K562 (cell line): ENCODE results near the gene OBSL1. TPM values are rescaled to one million over a fixed set of nuclear protein-coding genes. Genes with fewer than 3 reads are reported as not detected.
A peak's percentile ranks its signal among the peaks of the same experiment; 100 is the strongest.

Source experiments
- CTBP1 ChIP-seq: fragments of 450-650 bp; IDR thresholded peaks from 2 replicates; pipeline ENCODE4 v1.6.1; 2016; ENCODE audit warnings: borderline replicate concordance
- ELF1 ChIP-seq: fragments of 200-800 bp; sonication (Bioruptor generic); IDR thresholded peaks from 2 replicates; pipeline ENCODE4 v1.6.1; 2016; ENCODE audit warnings: missing genetic modification characterization, missing compliant biosample characterization
- FOXJ3 ChIP-seq: sonication (generic); formaldehyde crosslinking; IDR thresholded peaks from 2 replicates; pipeline ENCODE4 v1.4.0; 2020; ENCODE audit warnings: mild to moderate bottlenecking, missing genetic modification reagents
- KAT7 ChIP-seq: sonication (generic); formaldehyde crosslinking; IDR thresholded peaks from 2 replicates; pipeline ENCODE4 v1.8.0; 2022; ENCODE audit warnings: missing genetic modification reagents, mild to moderate bottlenecking, borderline replicate concordance
- LARP7 ChIP-seq: fragments of 450-650 bp; IDR thresholded peaks from 2 replicates; pipeline ENCODE4 v1.6.1; 2016
- POLR3G ChIP-seq: IDR thresholded peaks from 2 replicates; pipeline ENCODE4 v1.6.1; 2011; ENCODE audit not compliant: insufficient read length, insufficient replicate concordance; ENCODE audit errors: extremely low read depth
- TAF7 ChIP-seq: fragments of 450-650 bp; IDR thresholded peaks from 2 replicates; pipeline ENCODE4 v1.6.1; 2016; ENCODE audit warnings: missing genetic modification characterization, missing compliant biosample characterization
- TBP ChIP-seq: optimal IDR thresholded peaks from 2 replicates; pipeline ENCODE3; 2011; ENCODE audit warnings: low read depth, low read length, improper control_type of control experiment
- ZBTB8A ChIP-seq: fragments of 450-650 bp; IDR thresholded peaks from 2 replicates; pipeline ENCODE4 v1.6.1; 2018; ENCODE audit warnings: mild to moderate bottlenecking, moderate library complexity; ENCODE audit not compliant: partially characterized antibody
- ZNF778 ChIP-seq: fragments of 450-650 bp; formaldehyde crosslinking; IDR thresholded peaks from 2 replicates; pipeline ENCODE4 v1.4.0; 2020; ENCODE audit warnings: mild to moderate bottlenecking, moderate library complexity
- ZNF830 ChIP-seq: fragments of 250-450 bp; sonication (Bioruptor Pico); IDR thresholded peaks from 2 replicates; pipeline ENCODE4 v1.5.0; 2021; ENCODE audit warnings: mild to moderate bottlenecking
- polyA plus RNA-seq, 8 experiments: library from polyadenylated mRNA; depleted of rRNA in 4 of 8; stranded (reverse) in 5 of 8; unstranded in 3 of 8; fragments of >200 nt; fragmentation: Nextera tagmentation in 2 of 8; fragmentation: Illumina TruSeq in 1 of 8; extraction: Ambion mirVana in 2 of 8; extraction: Trizol in 1 of 8; gene quantifications; 2 replicates each; pipeline versions ENCODE4 v1.2.1 to v1.2.3, GENCODE V29; 2011 to 2014; ENCODE audit warnings: inconsistent platforms in 1 of 8, missing spikeins in 1 of 8
- total RNA-seq, 7 experiments: library from RNA; depleted of rRNA in 6 of 7; stranded (reverse); fragments of >200 nt in 6 of 7; fragmentation: Illumina TruSeq in 2 of 7; extraction: Trizol in 2 of 7; gene quantifications; 2 replicates each; pipeline versions ENCODE4 v1.2.1 to v1.2.3, GENCODE V29; 2011 to 2021; ENCODE audit warnings: low replicate concordance in 1 of 7
- TF ChIP-seq, protein P1 (sequence below): fragments of 200-800 bp; sonication (Bioruptor generic); IDR thresholded peaks from 2 replicates; pipeline ENCODE4 v1.6.1; 2016; ENCODE audit warnings: missing genetic modification characterization, missing compliant biosample characterization
- TF ChIP-seq, protein P2 (sequence below): sonication (generic); formaldehyde crosslinking; IDR thresholded peaks from 2 replicates; pipeline ENCODE4 v1.5.0; 2020; ENCODE audit warnings: missing genetic modification reagents
- TF ChIP-seq, protein P3 (sequence below): fragments of 450-650 bp; conservative IDR thresholded peaks from 2 replicates; pipeline ENCODE4 v1.6.1; 2016; ENCODE audit warnings: missing genetic modification characterization, low read depth, mild to moderate bottlenecking, control low read depth, missing compliant biosample characterization
- TF ChIP-seq, protein P4 (sequence below): fragments of 250-450 bp; sonication (Bioruptor Pico); IDR thresholded peaks from 2 replicates; pipeline ENCODE4 v1.4.0; 2020; ENCODE audit warnings: mild to moderate bottlenecking, moderate library complexity, borderline replicate concordance
- TF ChIP-seq, protein P5 (sequence below): fragments of 250-450 bp; sonication (Bioruptor Pico); IDR thresholded peaks from 2 replicates; pipeline ENCODE4 v1.5.0; 2021

Gene OBSL1
- total and polyA plus RNA-seq, 9 of the 15 experiments (the other 6 are each of a cell fraction or from before 2014, with no cell fraction given), result 1.2 to 26.6 (median 8.6) TPM

DNA sequence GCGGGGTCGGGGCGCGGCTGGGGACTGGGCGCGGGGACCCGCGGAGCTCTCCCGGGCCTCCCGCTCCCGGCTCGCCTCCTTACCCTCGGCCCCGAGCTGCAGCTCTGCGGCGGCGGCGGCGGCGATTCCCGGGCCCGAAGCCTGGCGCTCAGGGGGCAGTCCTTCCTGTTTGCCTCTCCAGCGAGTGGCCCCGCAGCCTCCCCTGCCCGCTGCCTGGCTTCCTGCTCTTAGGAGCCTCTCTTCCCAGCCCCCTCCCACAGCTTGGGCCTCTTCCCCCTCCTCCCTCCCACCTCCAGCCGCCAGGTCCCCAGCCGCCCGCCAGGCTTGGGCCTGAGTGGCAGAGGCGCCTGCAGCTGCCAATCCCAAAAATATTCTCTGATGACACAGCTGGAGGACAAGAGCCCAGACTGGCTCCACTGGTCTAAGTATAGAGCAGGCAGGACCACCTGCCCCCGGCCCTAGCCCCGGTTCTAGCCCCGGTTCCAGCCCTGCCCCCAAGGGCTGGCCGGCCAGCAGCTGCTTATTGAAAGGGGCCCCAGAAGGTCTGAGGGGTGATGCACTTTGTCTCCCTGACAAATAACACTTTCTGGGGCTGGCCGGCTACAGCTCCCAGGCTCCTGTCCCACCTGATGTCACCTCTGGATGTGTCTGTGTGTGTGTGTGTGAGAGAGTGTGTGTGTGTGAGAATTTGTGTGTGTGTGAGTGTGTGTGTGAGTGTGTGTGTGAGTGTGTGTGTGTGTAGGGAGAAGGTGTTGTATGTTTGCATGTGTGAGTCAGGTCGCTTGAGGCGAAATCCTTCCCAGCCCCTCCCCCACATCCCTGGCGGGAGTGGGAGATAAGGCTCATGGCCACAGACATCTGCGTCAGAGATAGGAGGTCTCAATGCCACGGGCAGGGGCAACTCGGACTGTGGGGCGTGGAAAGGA, at the start of gene OBSL1 (continued):
- TF ChIP-seq, protein P1, sequence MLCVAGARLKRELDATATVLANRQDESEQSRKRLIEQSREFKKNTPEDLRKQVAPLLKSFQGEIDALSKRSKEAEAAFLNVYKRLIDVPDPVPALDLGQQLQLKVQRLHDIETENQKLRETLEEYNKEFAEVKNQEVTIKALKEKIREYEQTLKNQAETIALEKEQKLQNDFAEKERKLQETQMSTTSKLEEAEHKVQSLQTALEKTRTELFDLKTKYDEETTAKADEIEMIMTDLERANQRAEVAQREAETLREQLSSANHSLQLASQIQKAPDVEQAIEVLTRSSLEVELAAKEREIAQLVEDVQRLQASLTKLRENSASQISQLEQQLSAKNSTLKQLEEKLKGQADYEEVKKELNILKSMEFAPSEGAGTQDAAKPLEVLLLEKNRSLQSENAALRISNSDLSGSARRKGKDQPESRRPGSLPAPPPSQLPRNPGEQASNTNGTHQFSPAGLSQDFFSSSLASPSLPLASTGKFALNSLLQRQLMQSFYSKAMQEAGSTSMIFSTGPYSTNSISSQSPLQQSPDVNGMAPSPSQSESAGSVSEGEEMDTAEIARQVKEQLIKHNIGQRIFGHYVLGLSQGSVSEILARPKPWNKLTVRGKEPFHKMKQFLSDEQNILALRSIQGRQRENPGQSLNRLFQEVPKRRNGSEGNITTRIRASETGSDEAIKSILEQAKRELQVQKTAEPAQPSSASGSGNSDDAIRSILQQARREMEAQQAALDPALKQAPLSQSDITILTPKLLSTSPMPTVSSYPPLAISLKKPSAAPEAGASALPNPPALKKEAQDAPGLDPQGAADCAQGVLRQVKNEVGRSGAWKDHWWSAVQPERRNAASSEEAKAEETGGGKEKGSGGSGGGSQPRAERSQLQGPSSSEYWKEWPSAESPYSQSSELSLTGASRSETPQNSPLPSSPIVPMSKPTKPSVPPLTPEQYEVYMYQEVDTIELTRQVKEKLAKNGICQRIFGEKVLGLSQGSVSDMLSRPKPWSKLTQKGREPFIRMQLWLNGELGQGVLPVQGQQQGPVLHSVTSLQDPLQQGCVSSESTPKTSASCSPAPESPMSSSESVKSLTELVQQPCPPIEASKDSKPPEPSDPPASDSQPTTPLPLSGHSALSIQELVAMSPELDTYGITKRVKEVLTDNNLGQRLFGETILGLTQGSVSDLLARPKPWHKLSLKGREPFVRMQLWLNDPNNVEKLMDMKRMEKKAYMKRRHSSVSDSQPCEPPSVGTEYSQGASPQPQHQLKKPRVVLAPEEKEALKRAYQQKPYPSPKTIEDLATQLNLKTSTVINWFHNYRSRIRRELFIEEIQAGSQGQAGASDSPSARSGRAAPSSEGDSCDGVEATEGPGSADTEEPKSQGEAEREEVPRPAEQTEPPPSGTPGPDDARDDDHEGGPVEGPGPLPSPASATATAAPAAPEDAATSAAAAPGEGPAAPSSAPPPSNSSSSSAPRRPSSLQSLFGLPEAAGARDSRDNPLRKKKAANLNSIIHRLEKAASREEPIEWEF (CRISPR knock-in tag), result no peak
- TF ChIP-seq, protein P2, sequence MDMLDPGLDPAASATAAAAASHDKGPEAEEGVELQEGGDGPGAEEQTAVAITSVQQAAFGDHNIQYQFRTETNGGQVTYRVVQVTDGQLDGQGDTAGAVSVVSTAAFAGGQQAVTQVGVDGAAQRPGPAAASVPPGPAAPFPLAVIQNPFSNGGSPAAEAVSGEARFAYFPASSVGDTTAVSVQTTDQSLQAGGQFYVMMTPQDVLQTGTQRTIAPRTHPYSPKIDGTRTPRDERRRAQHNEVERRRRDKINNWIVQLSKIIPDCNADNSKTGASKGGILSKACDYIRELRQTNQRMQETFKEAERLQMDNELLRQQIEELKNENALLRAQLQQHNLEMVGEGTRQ (CRISPR knock-in tag), result no peak
- TF ChIP-seq, protein P3, sequence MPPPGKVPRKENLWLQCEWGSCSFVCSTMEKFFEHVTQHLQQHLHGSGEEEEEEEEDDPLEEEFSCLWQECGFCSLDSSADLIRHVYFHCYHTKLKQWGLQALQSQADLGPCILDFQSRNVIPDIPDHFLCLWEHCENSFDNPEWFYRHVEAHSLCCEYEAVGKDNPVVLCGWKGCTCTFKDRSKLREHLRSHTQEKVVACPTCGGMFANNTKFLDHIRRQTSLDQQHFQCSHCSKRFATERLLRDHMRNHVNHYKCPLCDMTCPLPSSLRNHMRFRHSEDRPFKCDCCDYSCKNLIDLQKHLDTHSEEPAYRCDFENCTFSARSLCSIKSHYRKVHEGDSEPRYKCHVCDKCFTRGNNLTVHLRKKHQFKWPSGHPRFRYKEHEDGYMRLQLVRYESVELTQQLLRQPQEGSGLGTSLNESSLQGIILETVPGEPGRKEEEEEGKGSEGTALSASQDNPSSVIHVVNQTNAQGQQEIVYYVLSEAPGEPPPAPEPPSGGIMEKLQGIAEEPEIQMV (tag), result no peak
- TF ChIP-seq ZBTB8A (no peak), CTBP1 (peak; percentile 50; the same call in 1 of the 2 replicates), ZNF778 (no peak), FOXJ3 (CRISPR knock-in tag) (no peak), LARP7 (peak; percentile 72; the same call in 1 of the 2 replicates), KAT7 (CRISPR knock-in tag) (no peak), POLR3G (no peak), ZNF830 (CRISPR knock-in tag) (no peak), TBP (peak; percentile 50), TAF7 (tag) (no peak), ELF1 (tag) (no peak)
- TF ChIP-seq, protein P4, sequence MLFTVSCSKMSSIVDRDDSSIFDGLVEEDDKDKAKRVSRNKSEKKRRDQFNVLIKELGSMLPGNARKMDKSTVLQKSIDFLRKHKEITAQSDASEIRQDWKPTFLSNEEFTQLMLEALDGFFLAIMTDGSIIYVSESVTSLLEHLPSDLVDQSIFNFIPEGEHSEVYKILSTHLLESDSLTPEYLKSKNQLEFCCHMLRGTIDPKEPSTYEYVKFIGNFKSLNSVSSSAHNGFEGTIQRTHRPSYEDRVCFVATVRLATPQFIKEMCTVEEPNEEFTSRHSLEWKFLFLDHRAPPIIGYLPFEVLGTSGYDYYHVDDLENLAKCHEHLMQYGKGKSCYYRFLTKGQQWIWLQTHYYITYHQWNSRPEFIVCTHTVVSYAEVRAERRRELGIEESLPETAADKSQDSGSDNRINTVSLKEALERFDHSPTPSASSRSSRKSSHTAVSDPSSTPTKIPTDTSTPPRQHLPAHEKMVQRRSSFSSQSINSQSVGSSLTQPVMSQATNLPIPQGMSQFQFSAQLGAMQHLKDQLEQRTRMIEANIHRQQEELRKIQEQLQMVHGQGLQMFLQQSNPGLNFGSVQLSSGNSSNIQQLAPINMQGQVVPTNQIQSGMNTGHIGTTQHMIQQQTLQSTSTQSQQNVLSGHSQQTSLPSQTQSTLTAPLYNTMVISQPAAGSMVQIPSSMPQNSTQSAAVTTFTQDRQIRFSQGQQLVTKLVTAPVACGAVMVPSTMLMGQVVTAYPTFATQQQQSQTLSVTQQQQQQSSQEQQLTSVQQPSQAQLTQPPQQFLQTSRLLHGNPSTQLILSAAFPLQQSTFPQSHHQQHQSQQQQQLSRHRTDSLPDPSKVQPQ (CRISPR knock-in tag), result no peak
- TF ChIP-seq, protein P5, sequence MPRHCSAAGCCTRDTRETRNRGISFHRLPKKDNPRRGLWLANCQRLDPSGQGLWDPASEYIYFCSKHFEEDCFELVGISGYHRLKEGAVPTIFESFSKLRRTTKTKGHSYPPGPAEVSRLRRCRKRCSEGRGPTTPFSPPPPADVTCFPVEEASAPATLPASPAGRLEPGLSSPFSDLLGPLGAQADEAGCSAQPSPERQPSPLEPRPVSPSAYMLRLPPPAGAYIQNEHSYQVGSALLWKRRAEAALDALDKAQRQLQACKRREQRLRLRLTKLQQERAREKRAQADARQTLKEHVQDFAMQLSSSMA (CRISPR knock-in tag), result no peak
